Neural cell (in vitro differentiated cells): ENCODE measurements around the gene ASH1L. TPM values are rescaled to one million over a fixed set of nuclear protein-coding genes. Genes with fewer than 3 reads are reported as not detected.

Experiments
- H2AFZ ChIP-seq: fragments of 200-600, 300-800 bp; sonication (generic), shearing (Covaris generic); 2 replicates; pipeline ENCODE4 v1.6.0; 2014; ENCODE audit warnings: low read depth, mild to moderate bottlenecking, antibody characterized with exemption, low read length, moderate library complexity
- H3F3A ChIP-seq: fragments of 200-600 bp; shearing (Covaris generic); 2 replicates; pipeline ENCODE4 v1.6.1; 2016; ENCODE audit warnings: mild to moderate bottlenecking, moderate library complexity, mixed read lengths, antibody characterized with exemption, low read length; ENCODE audit not compliant: insufficient read depth, poor library complexity, severe bottlenecking
- H3K27ac ChIP-seq: fragments of 200-600, 300-800 bp; sonication (generic), shearing (Covaris generic); 2 replicates; pipeline ENCODE4 v1.5.1; 2014; ENCODE audit warnings: mild to moderate bottlenecking, low read length, moderate library complexity
- H3K27me3 ChIP-seq: fragments of 300-800, 200-600 bp; sonication (generic), shearing (Covaris generic); 2 replicates; pipeline ENCODE4 v1.6.0; 2014; ENCODE audit warnings: mild to moderate bottlenecking, low read depth, low read length, moderate library complexity; ENCODE audit not compliant: insufficient read depth
- H3K36me3 ChIP-seq: fragments of 300-800, 200-600 bp; sonication (generic), shearing (Covaris generic); 2 replicates; pipeline ENCODE4 v1.5.1; 2014; ENCODE audit warnings: mild to moderate bottlenecking, antibody characterized with exemption, low read length, moderate library complexity; ENCODE audit not compliant: insufficient read depth
- H3K4me2 ChIP-seq: fragments of 300-800, 200-600 bp; sonication (generic), shearing (Covaris generic); 2 replicates; pipeline ENCODE4 v1.6.0; 2014; ENCODE audit warnings: mild to moderate bottlenecking, low read length
- H3K4me3 ChIP-seq: fragments of 300-800, 200-600 bp; sonication (generic), shearing (Covaris generic); 2 replicates; pipeline ENCODE4 v1.5.1; 2014; ENCODE audit warnings: mild to moderate bottlenecking, low read length, moderate library complexity
- H3K79me2 ChIP-seq: fragments of 200-600 bp; shearing (Covaris generic); replicated peaks from 2 replicates; pipeline ENCODE4 v1.6.0; 2014; ENCODE audit warnings: mild to moderate bottlenecking, low read length, moderate library complexity; ENCODE audit not compliant: insufficient read depth
- H3K9ac ChIP-seq: fragments of 300-800, 200-600 bp; sonication (generic), shearing (Covaris generic); 2 replicates; pipeline ENCODE4 v1.6.1; 2016; ENCODE audit warnings: mild to moderate bottlenecking, low read length, mixed read lengths
- H3K9me2 ChIP-seq: fragments of 200-600 bp; shearing (Covaris generic); 2 replicates; pipeline ENCODE4 v1.6.1; 2016; ENCODE audit warnings: mild to moderate bottlenecking, low read length, mixed read lengths; ENCODE audit not compliant: insufficient read depth
- H3K9me3 ChIP-seq: fragments of 200-600, 300-800 bp; sonication (generic), shearing (Covaris generic); 2 replicates; pipeline ENCODE4 v1.6.1; 2016; ENCODE audit warnings: mild to moderate bottlenecking, mixed run types, low read length, moderate library complexity, mixed read lengths
- H4K20me1 ChIP-seq: fragments of 200-600 bp; shearing (Covaris generic); 2 replicates; pipeline ENCODE4 v1.6.1; 2016; ENCODE audit warnings: mild to moderate bottlenecking, mixed run types; ENCODE audit not compliant: insufficient read depth
- EP300 ChIP-seq: fragments of 450-650 bp; conservative IDR thresholded peaks from 2 replicates; pipeline ENCODE4 v1.6.1; 2014; ENCODE audit warnings: antibody characterized with exemption, mild to moderate bottlenecking, moderate library complexity; ENCODE audit not compliant: poor library complexity, severe bottlenecking
- EZH2 ChIP-seq: fragments of 200-600, 300-800 bp; shearing (Covaris generic), sonication (generic); IDR thresholded peaks from 2 replicates; pipeline ENCODE4 v1.6.1; 2014; ENCODE audit warnings: antibody characterized with exemption, low read length, borderline replicate concordance, mild to moderate bottlenecking; ENCODE audit not compliant: insufficient read depth, poor library complexity, severe bottlenecking
- MXI1 ChIP-seq: fragments of 450-650 bp; conservative IDR thresholded peaks from 2 replicates; pipeline ENCODE4 v1.6.1; 2014; ENCODE audit warnings: antibody characterized with exemption, mild to moderate bottlenecking; ENCODE audit not compliant: poor library complexity, severe bottlenecking
- POLR2AphosphoS5 ChIP-seq: IDR thresholded peaks from 2 replicates; pipeline ENCODE4 v1.6.1; 2012
- RAD21 ChIP-seq: fragments of 450-650 bp; conservative IDR thresholded peaks from 2 replicates; pipeline ENCODE4 v1.6.1; 2014; ENCODE audit warnings: antibody characterized with exemption, mild to moderate bottlenecking, moderate library complexity
- REST ChIP-seq: IDR thresholded peaks from 2 replicates; pipeline ENCODE4 v1.6.1; 2012; ENCODE audit warnings: borderline replicate concordance
- SMC3 ChIP-seq: fragments of 450-650 bp; conservative IDR thresholded peaks from 2 replicates; pipeline ENCODE4 v1.6.1; 2014; ENCODE audit warnings: antibody characterized with exemption, mild to moderate bottlenecking, moderate library complexity; ENCODE audit not compliant: poor library complexity
- TAF1 ChIP-seq: IDR thresholded peaks from 2 replicates; pipeline ENCODE4 v1.6.1; 2012; ENCODE audit warnings: low read depth
- polyA plus RNA-seq: library from polyadenylated mRNA; depleted of rRNA; stranded (reverse); fragments of >200 nt; gene quantifications from 2 replicates; pipeline ENCODE4 v1.2.3, GENCODE V29; 2014
- TF ChIP-seq, protein P1 (sequence below): fragments of 450-650 bp; IDR thresholded peaks from 2 replicates; pipeline ENCODE4 v1.5.1; 2014; ENCODE audit warnings: antibody characterized with exemption, mild to moderate bottlenecking, moderate library complexity; ENCODE audit not compliant: poor library complexity, severe bottlenecking

The ASH1L gene
- polyA plus RNA-seq, 1 donor from 2014 or later, result 16.2 TPM

DNA sequence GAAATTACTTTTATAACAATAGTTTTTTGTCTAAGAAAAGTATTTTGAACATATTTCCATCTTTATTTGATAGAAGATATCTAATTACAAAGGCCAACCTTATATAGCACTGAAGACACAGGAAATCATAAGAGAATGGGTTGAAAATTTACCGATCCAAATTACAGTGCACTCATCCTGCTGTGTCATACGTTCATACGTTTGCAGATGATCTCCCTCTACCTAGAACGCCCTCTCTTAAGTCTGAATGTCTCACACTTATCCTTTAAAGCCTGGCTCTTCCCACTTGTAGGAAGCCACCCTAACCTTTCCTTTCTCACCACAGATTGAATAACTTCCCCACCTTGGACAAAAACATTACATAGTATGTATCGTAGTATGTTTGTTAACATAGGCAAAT is 9.3 kb downstream of the ASH1L start:
- no peak overlapping the region for H3K9ac ChIP-seq
- H4K20me1 ChIP-seq, result no peaks in the 10 kb centered on the region
- no peak overlapping the region for H3K27ac ChIP-seq
- no peaks in the 10 kb centered on the region for H3K27me3 ChIP-seq
- no peaks in the 10 kb centered on the region for H3K9me2 ChIP-seq
- no peaks in the 10 kb centered on the region for H3K36me3 ChIP-seq
- TF ChIP-seq SMC3 (no peak), EP300 (no peak), TAF1 (no peak), POLR2AphosphoS5 (no peak), EZH2 (no peak), RAD21 (no peak), MXI1 (no peak), REST (no peak)
- TF ChIP-seq, protein P1, sequence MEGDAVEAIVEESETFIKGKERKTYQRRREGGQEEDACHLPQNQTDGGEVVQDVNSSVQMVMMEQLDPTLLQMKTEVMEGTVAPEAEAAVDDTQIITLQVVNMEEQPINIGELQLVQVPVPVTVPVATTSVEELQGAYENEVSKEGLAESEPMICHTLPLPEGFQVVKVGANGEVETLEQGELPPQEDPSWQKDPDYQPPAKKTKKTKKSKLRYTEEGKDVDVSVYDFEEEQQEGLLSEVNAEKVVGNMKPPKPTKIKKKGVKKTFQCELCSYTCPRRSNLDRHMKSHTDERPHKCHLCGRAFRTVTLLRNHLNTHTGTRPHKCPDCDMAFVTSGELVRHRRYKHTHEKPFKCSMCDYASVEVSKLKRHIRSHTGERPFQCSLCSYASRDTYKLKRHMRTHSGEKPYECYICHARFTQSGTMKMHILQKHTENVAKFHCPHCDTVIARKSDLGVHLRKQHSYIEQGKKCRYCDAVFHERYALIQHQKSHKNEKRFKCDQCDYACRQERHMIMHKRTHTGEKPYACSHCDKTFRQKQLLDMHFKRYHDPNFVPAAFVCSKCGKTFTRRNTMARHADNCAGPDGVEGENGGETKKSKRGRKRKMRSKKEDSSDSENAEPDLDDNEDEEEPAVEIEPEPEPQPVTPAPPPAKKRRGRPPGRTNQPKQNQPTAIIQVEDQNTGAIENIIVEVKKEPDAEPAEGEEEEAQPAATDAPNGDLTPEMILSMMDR, result no peak
- no peaks in the 10 kb centered on the region for H3K9me3 ChIP-seq
- no peaks in the 10 kb centered on the region for H3F3A ChIP-seq
- no peak overlapping the region for H3K4me2 ChIP-seq
- no peak overlapping the region for H2AFZ ChIP-seq
- peaks cover 86% of the 10 kb centered on the region for H3K79me2 ChIP-seq
- no peak overlapping the region for H3K4me3 ChIP-seq

GRCh38 chr1:155548706-155549105 is 13.9 kb downstream of the ASH1L start:
- Histone ChIP-seq H3K9me3 (no peaks in the 10 kb centered on the region), H3K4me3 (no peak overlapping the region), H2AFZ (no peak overlapping the region), H3K9ac (no peak overlapping the region), H3K27me3 (no peaks in the 10 kb centered on the region), H3K36me3 (no peaks in the 10 kb centered on the region), H4K20me1 (no peaks in the 10 kb centered on the region), H3F3A (no peaks in the 10 kb centered on the region), H3K27ac (no peak overlapping the region), H3K9me2 (no peaks in the 10 kb centered on the region), H3K79me2 (peaks cover 65% of the 10 kb centered on the region), H3K4me2 (no peak overlapping the region)
- no peak for TF ChIP-seq SMC3
- TF ChIP-seq RAD21, result no peak
- TF ChIP-seq TAF1, result no peak
- no peak for TF ChIP-seq MXI1
- TF ChIP-seq EZH2, result no peak
- no peak for TF ChIP-seq EP300
- TF ChIP-seq, protein P1, result no peak
- TF ChIP-seq POLR2AphosphoS5, result no peak
- TF ChIP-seq REST, result no peak
